Skeletal muscle satellite cell (primary cell): ENCODE measurements around the gene CTNNBL1.
"Not testable (repeated sequence)": the region's sequence is repeated elsewhere in the genome, so short reads cannot be mapped to it uniquely, and the experiment has no call there.

ENCODE experiments used
- H3K27me3 ChIP-seq: 2 replicates; pipeline ENCODE4 v1.7.0; 2013; ENCODE audit warnings: low read length; ENCODE audit not compliant: control insufficient read depth, insufficient read depth
- H3K36me3 ChIP-seq: 2 replicates; pipeline ENCODE4 v1.7.0; 2013; ENCODE audit warnings: mild to moderate bottlenecking, control low read depth, low read length; ENCODE audit not compliant: insufficient read depth
- H3K4me1 ChIP-seq: 2 replicates; pipeline ENCODE4 v1.7.0; 2013; ENCODE audit warnings: low read length; ENCODE audit not compliant: control insufficient read depth, insufficient read depth
- H3K4me2 ChIP-seq: 2 replicates; pipeline ENCODE4 v1.7.0; 2013; ENCODE audit warnings: mild to moderate bottlenecking, low read length
- H3K4me3 ChIP-seq: 2 replicates; pipeline ENCODE4 v1.7.0; 2013; ENCODE audit warnings: low read length
- H3K9ac ChIP-seq: 2 replicates; pipeline ENCODE4 v1.7.0; 2013; ENCODE audit warnings: mild to moderate bottlenecking, low read depth, low read length, moderate library complexity
- H3K9me3 ChIP-seq: replicated peaks from 2 replicates; pipeline ENCODE4 v1.7.0; 2013; ENCODE audit warnings: mild to moderate bottlenecking, control low read depth, low read length

CTNNBL1 gene

DNA sequence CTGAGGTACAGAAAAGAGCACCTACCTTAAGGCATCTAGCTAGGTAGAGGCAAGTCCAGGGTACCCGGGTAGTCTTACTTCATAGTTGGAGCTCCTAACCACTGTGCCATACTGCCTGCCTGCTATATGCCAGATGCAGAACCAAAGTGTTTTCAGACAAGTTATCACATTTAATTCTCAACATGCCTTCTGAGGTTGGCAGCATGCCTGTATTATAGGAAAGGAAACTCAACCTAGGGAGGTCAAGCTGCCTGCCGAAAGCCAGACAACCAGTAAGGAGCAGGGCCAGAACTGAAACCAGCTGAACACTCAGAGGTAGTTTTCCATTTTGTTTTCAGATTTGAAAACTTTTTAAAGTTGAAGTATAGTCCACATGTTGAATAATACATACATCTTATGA is 5.4 kb downstream of the CTNNBL1 start:
- Histone ChIP-seq H3K4me2 (no peak overlapping the region), H3K9ac (no peak overlapping the region), H3K36me3 (no peaks in the 10 kb centered on the region), H3K9me3 (no peaks in the 10 kb centered on the region), H3K4me3 (no peak overlapping the region), H3K4me1 (peaks cover 2% of the 10 kb centered on the region), H3K27me3 (no peaks in the 10 kb centered on the region)

DNA sequence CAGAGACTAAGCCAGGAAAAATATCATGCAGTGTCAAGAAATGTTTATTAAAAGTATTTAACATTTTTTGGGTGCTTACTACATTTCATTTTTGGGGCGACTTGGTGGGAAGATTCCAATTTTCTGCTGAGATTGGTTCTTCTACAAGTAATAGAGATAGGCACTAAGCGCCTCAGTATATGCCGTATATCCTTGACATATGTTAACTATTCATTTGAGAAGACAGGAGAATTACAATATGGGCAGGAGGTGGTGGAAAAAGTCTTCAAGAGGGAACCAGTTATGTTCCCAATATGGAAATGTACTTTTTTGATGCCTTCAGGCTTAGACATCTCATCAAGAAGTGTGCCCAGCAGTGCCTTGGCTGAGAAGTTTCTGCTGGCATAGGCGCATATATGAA is 6.5 kb downstream of the CTNNBL1 start:
- no peaks in the 10 kb centered on the region for H3K36me3 ChIP-seq
- H3K9ac ChIP-seq: no peak overlapping the region
- no peak overlapping the region for H3K4me3 ChIP-seq
- H3K9me3 ChIP-seq: no peaks in the 10 kb centered on the region
- H3K4me2 ChIP-seq: no peak overlapping the region
- H3K27me3 ChIP-seq: no peaks in the 10 kb centered on the region
- no peaks in the 10 kb centered on the region for H3K4me1 ChIP-seq

- H3K4me3 ChIP-seq, H3K36me3 ChIP-seq, H3K4me1 ChIP-seq, H3K9me3 ChIP-seq, H3K9ac ChIP-seq, H3K4me2 ChIP-seq, H3K27me3 ChIP-seq: not testable (repeated sequence)
These were observed 7.8 kb downstream of the CTNNBL1 start for GRCh38 chr20:37701676-37702075.

GRCh38 chr20:37702403-37703034 is 8.7 kb downstream of the CTNNBL1 start:
- Histone ChIP-seq H3K4me2 (no peak overlapping the region), H3K4me3 (no peak overlapping the region), H3K27me3 (no peaks in the 10 kb centered on the region), H3K9me3 (no peaks in the 10 kb centered on the region), H3K4me1 (no peaks in the 10 kb centered on the region), H3K9ac (no peak overlapping the region), H3K36me3 (no peaks in the 10 kb centered on the region)

- Histone ChIP-seq H3K9me3 (no peaks in the 10 kb centered on the region), H3K4me1 (no peaks in the 10 kb centered on the region), H3K9ac (no peak overlapping the region), H3K27me3 (no peaks in the 10 kb centered on the region), H3K4me2 (no peak overlapping the region), H3K4me3 (no peak overlapping the region), H3K36me3 (no peaks in the 10 kb centered on the region)
These were observed 9.4 kb downstream of the CTNNBL1 start for GRCh38 chr20:37703035-37703845.

- no peaks in the 10 kb centered on the region for H3K9me3 ChIP-seq
- H3K4me3 ChIP-seq: no peak overlapping the region
- H3K9ac ChIP-seq: no peak overlapping the region
- no peaks in the 10 kb centered on the region for H3K27me3 ChIP-seq
- no peaks in the 10 kb centered on the region for H3K4me1 ChIP-seq
- H3K4me2 ChIP-seq: no peak overlapping the region
- no peaks in the 10 kb centered on the region for H3K36me3 ChIP-seq
These were observed 11.1 kb downstream of the CTNNBL1 start for GRCh38 chr20:37704955-37705354.

DNA sequence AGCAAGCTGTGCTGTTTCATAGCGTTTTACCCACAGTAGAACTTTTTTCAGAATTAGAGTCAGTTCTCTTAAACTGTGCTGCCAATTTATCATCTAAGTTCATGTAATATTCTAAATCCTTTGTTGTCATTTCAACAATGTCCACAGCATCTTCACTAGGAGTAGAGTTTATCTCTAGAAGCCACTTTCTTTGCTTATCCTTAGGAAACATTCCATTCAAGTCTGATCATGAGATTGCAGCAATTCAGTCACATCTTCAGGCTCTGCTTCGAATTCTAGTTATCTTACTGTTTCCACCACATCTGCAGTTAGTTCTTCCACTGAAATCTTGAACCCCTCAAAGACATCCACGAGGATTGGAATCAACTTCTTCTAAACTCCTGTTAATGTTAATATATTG is 12.5 kb downstream of the CTNNBL1 start:
- no peaks in the 10 kb centered on the region for H3K36me3 ChIP-seq

GRCh38 chr20:37711001-37711400 is 17.2 kb downstream of the CTNNBL1 start:
- no peaks in the 10 kb centered on the region for H3K9me3 ChIP-seq
- H3K4me2 ChIP-seq: no peak overlapping the region
- H3K9ac ChIP-seq: no peak overlapping the region
- H3K4me3 ChIP-seq: no peak overlapping the region
- no peaks in the 10 kb centered on the region for H3K27me3 ChIP-seq
- H3K4me1 ChIP-seq: no peaks in the 10 kb centered on the region
- no peaks in the 10 kb centered on the region for H3K36me3 ChIP-seq

More for the DNA sequence above, 12.5 kb downstream of the CTNNBL1 start:
- H3K4me2 ChIP-seq: no peak overlapping the region
- no peaks in the 10 kb centered on the region for H3K9me3 ChIP-seq
- H3K4me3 ChIP-seq: no peak overlapping the region
- no peaks in the 10 kb centered on the region for H3K27me3 ChIP-seq
- no peaks in the 10 kb centered on the region for H3K4me1 ChIP-seq
- no peak overlapping the region for H3K9ac ChIP-seq

DNA sequence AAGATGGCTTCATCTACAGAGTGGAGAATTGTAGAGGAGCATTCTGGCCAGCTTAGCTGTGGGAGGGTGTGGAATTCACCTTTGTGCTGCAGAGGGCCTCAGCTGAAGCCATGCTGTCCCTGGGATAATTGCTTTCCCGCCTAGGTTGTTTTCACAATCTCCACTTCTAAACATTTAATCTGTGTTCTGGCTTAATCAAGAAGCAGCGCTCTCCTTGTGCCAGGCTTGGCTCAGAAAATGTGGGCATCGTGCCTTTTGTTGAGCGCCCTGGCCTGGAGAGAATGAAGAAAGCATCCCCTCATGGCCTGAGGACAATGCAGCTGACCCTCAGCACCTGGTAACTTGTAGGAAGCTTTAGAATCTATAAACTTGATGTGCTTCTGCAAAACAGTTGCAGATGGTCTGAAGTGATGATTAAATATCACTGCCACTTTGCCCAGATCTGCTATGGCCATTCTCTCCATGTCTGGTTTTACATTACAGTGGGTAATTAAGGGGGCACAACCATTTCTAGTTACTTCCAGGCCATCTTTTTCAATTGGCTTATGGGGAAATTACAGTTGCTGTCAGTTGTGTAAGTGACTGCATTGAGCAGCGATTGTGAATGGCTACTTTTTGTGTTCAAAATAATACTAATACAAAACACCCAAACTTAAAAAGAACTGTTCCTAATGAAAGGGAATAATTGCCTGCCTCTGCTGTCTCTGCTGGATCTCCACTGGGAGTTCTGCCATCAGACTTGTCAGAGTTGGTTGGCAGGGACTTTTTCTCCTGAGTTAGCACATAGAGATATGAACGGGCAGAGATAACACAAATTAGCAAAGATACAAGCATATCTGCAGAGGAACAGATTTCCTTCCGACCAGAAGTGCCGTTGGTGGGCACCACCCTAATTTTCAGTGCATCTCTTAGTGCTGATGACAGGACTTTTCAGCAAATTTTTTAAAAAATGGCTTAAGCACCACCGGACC is 18.4 kb downstream of the CTNNBL1 start:
- Histone ChIP-seq H3K4me1 (no peaks in the 10 kb centered on the region), H3K27me3 (no peaks in the 10 kb centered on the region), H3K36me3 (no peaks in the 10 kb centered on the region), H3K9ac (no peak overlapping the region), H3K9me3 (no peaks in the 10 kb centered on the region), H3K4me2 (no peak overlapping the region), H3K4me3 (no peak overlapping the region)

DNA sequence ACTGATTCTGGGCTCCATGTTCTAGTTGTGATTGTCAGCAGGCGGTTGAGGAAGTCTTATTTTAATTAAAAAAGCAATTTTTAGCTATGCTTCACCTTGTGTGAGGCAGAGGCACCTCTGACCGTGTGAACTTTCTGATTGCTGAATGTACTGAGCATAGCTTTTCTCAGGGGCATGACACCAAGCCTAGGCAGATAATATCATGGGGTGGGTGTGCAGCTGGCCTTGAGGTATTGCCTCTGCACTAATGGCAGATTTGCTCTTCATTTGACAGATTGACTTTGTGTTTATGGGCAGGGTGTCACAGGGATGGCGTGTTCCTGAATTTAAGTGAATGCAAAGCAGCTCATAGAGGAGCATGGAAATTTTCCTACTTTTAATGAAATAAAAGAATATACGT is 19.6 kb downstream of the CTNNBL1 start:
- Histone ChIP-seq H3K9ac (no peak overlapping the region), H3K4me1 (no peaks in the 10 kb centered on the region), H3K36me3 (no peaks in the 10 kb centered on the region), H3K9me3 (no peaks in the 10 kb centered on the region), H3K4me3 (no peak overlapping the region), H3K27me3 (no peaks in the 10 kb centered on the region), H3K4me2 (no peak overlapping the region)

GRCh38 chr20:37714978-37715672 is 21.3 kb downstream of the CTNNBL1 start:
- no peak overlapping the region for H3K4me2 ChIP-seq
- no peak overlapping the region for H3K9ac ChIP-seq
- H3K36me3 ChIP-seq: no peaks in the 10 kb centered on the region
- H3K9me3 ChIP-seq: no peaks in the 10 kb centered on the region
- H3K4me3 ChIP-seq: no peak overlapping the region
- H3K27me3 ChIP-seq: no peaks in the 10 kb centered on the region
- no peaks in the 10 kb centered on the region for H3K4me1 ChIP-seq
